Measurements from ENCODE around the gene FBXL4.

- peak; percentile 15; the same call in 1 of the 2 replicates for TF ChIP-seq CTCF (IDR thresholded peaks at IDR 0.05)
- TF ChIP-seq POLR2AphosphoS5 (IDR thresholded peaks at IDR 0.05; ENCODE audit: low read depth, low read length) = no peak
- TF ChIP-seq JUND (IDR thresholded peaks at IDR 0.05) = no peak
- no peak for TF ChIP-seq FOXM1 (IDR thresholded peaks at IDR 0.05; ENCODE audit: low read depth)
- no peak for TF ChIP-seq TAF1 (IDR thresholded peaks at IDR 0.05; ENCODE audit: borderline replicate concordance, low read depth, low read length)
- no peak for TF ChIP-seq EZH2phosphoT487 (IDR thresholded peaks at IDR 0.05; ENCODE audit: borderline replicate concordance, low read depth)
- no peak for TF ChIP-seq RCOR1 (IDR thresholded peaks at IDR 0.05; ENCODE audit: low read length)
These were observed 5.4 kb downstream of the FBXL4 start for GRCh38 chr6:98942263-98942803.
